HG02885 (cell line): ENCODE measurements around the gene APOD.

Experiments used
- ATAC-seq: cut with Tn5 transposase; IDR thresholded peaks from one replicate; pipeline ENCODE4 v1.9.1; 2021; ENCODE audit warnings: mild to moderate bottlenecking; ENCODE audit not compliant: unreplicated experiment, poor library complexity

Gene APOD

DNA sequence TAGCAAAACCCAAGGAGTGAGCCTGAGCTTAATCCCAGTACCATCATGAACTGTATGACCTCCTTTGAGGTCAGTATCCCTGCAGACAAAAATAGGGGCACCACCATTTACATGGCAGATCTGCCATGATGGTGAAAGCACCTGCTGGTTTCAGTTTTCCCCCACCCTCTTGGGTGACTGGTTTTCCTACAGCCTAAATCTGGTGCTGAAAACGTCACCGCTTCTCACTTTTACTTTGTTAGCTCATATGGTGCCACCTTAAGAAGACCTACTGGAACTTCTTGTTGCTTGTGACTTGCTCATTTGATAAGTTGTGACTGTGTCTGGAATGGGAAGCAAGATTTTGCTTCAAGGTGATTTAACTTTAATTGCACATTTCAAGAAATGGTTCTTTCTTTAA, 45.7 kb downstream of the APOD start:
- ATAC-seq, result peak; percentile 55

DNA sequence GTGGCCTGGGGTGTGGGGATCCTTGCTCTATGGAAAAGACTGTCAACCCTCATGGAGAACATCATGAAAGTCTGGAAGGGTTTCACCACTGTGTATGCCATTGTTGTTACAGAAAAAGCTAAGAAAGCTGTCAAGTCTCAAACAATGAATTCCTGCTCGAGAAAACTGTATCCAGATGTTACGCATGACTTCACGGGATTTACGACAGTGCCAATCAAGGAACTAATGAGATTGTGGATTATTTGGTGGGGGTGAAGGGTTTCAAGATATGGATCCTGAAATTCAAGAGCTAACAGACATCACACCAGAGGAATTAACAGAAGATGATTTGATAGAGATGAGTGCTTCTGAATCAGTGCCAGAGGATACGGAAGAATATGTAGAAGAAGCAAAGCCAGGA, 48.4 kb downstream of the APOD start:
- ATAC-seq, result no peak

DNA sequence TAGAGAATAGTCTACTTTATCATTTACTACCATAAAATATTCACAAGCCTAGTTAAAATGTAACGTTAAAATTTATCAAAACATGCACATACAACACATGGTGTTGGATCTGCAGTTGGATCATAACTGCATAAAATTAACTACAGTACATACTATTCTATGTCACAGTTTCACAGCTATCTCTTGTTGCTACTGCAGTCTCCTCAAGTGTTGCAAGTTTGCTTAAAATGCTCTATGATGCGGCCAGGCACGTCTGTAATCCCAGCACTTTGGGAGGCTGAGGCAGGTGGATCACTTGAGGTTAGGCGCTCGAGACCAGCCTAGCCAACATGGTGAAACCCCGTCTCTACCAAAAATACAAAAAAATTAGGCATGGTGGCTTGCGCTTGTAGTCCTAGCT, 50.9 kb downstream of the APOD start:
- no peak for ATAC-seq

DNA sequence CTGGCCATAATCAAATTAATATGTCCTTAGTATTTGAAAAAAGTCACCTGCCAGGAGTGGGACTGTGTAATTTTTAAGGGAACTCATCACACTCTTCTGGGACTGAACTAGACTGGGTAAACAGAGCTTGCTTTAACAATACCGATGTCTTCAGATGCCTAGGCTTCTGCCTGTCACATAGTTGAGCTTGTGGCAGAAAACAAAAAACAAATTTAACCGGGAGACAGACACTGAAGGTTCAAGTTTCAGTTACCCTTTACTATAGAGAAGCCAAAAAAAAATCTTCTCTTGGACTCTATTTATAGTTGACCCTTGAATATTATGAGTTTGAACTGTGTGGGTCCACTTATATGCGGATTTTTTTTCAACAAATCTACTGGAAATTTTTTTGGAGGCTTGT, 51.4 kb downstream of the APOD start:
- no peak for ATAC-seq

DNA sequence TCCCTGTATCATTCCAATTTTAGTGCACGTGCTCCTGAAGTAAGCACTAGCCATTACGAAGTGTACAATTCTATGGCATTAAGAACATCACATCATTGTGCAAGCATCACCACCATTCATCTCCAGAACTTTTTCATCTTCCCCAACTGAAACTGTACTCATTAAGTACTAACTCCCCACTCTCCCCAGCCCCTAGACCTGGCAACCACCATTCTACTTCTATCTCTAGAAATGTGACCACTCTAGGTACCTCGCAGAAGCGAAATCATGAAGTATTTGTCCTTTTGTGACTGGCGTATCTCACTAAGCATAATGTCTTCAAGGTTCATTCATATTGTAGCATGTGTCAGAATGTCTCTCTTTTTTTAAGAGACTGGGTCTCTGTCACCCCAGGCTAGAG, 52.1 kb downstream of the APOD start:
- ATAC-seq, result no peak

DNA sequence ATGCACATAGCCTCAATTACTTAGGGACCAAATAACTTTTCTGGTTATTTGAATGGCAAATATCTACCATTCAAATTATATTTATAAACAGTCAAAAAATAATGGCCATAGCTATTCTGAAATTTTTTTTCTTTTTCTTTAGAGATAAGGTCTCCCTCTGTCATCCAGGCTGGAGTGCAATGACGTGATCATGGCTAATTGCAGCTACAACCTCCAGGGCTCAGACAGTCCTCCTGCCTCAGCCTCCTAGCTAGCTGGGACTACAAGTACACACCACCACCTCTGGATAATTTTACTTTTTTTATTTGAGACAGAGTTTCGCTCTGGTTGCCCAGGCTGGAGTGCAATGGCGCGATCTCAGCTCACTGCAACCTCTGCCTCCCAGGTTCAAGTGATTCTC, 57.2 kb downstream of the APOD start:
- ATAC-seq, result no peak

DNA sequence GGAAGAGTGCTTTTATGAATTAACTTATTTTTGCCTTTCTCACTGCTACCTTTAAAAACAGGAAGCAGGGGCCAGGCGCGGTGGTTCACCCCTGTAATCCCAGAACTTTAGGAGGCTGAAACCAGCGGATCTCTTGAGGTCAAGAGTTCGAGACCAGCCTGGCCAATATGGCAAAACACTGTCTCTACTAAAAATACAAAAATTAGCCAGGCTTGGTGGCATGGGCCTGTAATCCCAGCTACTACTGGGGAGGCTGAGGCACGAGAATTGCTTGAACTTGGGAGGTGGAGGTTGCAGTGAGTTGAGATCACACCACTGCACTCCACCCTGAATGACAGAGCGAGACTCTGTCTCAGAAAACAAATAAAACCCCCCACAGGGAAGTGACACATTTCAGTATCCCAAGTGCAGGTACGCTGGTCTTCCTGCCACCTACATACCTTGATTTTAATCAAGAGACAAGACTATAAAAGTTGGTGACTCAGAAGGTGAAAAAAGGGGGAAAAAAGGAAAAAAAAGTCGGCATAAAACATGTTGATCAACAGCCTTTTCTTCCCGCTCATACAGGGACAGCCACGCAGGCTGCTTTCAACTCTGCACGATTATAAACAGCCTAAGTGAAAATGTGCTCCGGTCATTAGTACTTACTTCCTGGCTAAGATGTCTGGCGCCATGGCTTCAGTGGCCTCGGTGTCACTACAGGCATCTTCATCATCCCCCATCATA, 59.4 kb downstream of the APOD start:
- no peak for ATAC-seq

DNA sequence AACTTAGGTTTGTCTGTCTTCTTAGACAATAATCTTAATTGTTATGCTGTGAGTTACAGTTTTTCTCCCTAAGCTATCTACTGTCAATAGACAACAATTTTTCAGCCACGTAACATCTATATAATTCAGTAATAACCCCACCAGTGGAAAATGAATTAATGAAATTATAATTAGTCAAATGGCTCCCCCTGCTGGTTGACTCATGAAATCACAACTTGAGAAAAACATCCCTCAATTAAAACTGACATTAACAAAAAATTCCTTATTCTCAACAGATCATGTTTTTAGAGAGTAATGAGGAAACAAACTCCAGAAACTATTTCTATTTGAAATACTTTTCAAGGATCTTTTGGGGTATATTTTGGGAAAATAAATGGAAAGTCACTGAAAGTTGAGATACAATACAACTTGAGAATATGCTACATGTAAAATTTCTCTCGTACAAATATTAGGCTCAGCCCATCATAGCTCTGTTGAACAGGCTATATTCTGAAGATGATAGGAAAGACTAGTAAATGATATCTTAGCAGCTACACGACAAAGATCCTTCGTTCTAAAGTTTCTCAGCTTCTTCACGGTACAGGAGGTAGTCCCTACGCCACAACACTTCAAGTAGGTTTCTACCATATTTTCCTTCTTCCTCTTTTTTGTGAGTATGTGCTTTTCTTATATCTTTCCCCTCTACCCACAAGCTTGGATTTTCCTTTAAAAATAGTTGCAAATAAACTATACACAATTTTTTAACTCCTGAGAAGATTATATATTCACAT, 61.3 kb downstream of the APOD start:
- ATAC-seq, result no peak
